Stimulated activated CD8-positive, alpha-beta memory T cell treated with anti-CD3 and anti-CD28 coated beads, Interleukin-15, amount 100 ng/mL, for 1 hour (primary cell): ENCODE data around the gene LRCH1.

Source experiments
- DNase-seq: peaks from one replicate; pipeline ENCODE4 v3.0.0-alpha.2; 2020; ENCODE audit warnings: low read depth

The LRCH1 gene

GRCh38 chr13:46665633-46666482, 112.9 kb downstream of the LRCH1 start:
- no peak for DNase-seq

GRCh38 chr13:46666727-46667456, 113.9 kb downstream of the LRCH1 start:
- DNase-seq, result no peak

DNA sequence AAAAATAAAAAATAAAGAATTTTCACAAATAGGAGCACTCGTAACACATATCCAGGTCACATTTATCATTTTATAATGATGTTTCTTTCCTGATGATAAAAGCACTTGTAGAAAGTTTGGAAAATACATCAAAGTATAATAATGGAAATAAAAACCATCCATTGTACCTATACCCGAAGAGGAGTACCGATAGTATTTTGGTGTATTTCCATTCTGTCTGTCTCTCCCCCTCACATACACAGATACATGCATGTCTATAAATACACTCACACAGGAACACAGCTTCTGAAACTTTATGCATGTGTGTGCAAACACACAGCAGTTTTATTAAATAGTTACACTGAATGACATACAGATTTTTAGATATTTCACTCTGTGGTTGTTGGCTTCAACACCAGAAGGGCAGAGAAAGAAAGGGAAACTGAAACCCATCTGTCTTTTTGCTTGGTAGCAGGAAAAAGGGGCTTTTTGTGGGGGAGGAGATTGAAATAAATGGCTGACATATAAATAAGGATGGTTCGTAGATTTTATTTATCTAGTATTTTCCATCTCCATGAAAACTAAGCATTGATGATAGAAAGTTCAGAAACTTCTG, 114.8 kb downstream of the LRCH1 start:
- no peak for DNase-seq

DNA sequence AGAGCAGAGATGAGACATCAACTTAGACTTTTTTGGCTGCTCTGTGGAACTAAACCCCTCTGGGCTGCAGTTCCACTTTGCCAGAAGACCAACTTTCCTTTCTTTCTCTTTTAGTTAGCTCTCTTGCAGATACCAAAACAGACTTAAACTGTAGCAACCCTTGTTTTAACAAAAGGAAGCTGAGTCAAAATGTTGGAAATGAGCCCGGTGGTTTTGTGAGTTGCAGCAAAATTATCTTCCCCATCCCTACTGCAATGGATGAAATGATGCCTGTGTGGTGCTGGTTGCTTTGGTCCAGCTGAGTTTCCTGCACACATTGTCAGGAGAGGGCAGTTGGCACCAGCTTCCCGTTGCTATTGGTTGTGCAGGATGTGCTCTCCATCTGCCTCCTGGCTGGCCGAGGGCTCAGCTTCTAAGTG, 115.3 kb downstream of the LRCH1 start:
- DNase-seq, result no peak

- no peak for DNase-seq
Observed at GRCh38 chr13:46668931-46669525, 116.1 kb downstream of the LRCH1 start.

GRCh38 chr13:46672338-46673090, 119.5 kb downstream of the LRCH1 start:
- no peak for DNase-seq

DNA sequence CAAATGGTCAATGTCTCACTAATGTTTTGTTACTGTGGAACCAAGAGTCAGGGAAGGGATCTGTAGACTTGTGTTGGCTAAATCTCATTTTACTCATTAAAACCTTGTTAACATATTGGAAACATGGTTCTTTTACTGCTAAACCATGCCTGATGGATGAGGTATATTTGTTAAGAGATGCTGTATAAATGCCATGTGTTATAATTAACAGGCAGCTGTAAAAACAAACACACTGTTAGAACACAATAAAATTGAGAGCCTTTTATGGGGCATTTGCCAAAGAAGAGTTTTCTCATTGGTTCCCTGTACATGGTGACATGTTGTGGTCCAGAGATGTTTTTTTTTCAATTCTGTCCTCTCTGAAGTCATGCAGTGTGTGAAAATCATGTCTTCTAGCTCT, 122.0 kb downstream of the LRCH1 start:
- no peak for DNase-seq

GRCh38 chr13:46676378-46676725, 123.4 kb downstream of the LRCH1 start:
- DNase-seq, result no peak

- DNase-seq, result no peak
Observed at GRCh38 chr13:46679369-46680120, 126.6 kb downstream of the LRCH1 start.

- no peak for DNase-seq
Observed at GRCh38 chr13:46682015-46682414, 129.0 kb downstream of the LRCH1 start.

DNA sequence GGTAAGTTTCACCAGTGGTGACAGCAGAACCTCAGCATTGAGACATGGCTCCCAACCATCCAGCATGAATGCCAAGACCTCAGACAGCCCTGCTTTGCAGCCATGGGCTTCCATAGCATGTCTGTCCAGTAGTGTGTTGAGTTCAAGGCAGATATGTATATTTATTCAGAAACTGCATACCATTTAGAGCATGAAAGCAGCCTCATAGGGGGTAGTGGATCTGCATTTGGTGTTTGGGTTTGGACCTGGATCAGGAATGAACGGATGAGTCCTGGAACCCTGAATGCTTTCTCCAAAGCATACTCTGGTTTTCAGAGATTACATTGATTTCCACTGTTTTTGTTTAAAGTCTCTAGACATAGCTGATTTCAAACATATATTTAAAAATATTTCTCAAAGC, 129.7 kb downstream of the LRCH1 start:
- DNase-seq, result no peak

- no peak for DNase-seq
Observed at GRCh38 chr13:46683676-46684260, 130.8 kb downstream of the LRCH1 start.

DNA sequence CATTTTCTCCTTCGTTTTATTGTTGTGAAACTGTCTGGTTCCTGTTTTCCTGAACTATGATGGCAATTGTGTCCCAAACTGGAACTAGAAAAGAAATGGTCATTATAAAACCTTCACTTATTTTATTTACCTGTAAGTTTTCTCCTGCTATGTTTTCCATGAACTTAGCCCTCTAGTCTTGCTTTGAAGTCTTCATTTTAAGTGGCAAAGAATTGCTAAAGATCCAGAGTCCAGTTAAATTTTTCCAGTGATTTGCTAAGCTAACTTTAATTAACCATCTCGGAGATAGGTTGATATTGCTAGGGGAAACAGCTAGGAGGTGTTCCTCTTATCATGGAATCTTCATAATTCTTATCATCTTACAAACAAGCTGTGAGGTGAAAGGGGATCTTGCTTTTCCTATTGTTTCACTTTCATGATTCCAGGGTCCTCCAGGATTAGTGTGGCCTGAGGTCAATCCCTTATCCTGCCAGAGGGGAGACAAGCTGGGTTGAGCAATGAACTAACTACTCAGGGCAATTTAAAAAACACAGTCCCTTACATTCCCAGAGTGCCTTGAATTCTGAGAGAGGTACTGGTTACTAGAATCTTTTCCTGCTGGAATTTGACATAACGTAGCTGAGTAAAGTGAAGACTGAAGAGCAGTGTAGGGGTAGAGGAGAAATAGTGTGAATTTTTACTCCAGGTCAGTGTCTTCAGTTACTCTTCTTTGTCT, 131.5 kb downstream of the LRCH1 start:
- DNase-seq, result no peak

DNA sequence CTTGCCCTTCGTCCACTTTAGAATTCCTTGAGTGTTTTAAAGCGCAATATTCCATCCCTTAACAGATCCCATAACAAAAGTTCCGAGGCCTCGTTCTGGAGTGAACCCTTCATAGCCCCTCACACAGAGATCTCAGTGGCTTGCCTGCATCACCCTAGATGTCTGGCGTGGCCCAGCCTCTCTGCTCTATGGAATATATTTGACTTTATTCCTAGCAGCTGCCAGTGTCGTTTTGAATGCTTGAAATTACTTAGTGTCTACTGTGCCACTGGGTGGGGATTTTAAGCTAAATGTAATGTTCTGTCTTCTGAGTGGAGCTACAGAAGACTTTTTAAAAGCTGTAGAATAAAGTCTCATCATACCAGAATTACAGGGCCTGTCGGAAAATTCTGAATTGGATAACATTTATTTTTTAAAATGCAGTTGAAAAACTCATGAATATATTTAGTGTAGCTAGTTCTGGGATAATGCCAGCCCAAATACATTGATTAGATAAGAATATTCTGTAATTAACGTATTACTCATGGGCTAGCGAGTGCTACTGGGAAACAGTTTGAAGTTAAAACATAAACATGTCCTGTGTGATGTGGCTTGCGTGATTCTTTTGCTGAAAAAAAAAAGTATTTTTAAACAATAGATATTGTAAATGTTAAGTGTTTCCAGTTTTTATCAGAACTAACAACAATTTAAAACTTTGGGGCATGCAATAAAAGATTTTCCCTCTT, 132.2 kb downstream of the LRCH1 start:
- DNase-seq, result no peak

- DNase-seq, result no peak
Observed at GRCh38 chr13:46686171-46686570, 133.2 kb downstream of the LRCH1 start.

GRCh38 chr13:46687810-46688209, 134.8 kb downstream of the LRCH1 start:
- DNase-seq, result no peak

DNA sequence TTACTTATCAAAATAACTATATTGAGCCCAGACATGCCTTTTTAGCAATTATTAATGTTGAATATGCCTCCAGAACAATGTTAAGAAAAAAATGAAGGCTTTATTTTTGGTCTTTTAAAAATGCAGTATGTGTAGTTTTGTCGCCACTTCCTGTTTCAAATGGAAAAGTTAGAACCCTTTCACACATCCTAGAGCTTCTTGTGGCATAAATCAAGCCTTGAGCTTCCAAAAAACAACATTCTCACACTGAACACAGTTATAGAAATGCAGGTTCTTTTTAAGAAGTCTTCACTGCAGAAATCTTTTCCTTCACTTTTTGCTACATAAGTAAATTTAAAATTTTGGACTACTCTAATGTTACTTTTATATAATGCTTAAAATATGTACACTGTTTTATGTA, 135.3 kb downstream of the LRCH1 start:
- DNase-seq, result no peak

- no peak for DNase-seq
Observed at GRCh38 chr13:46698014-46698413, 145.0 kb downstream of the LRCH1 start.

DNA sequence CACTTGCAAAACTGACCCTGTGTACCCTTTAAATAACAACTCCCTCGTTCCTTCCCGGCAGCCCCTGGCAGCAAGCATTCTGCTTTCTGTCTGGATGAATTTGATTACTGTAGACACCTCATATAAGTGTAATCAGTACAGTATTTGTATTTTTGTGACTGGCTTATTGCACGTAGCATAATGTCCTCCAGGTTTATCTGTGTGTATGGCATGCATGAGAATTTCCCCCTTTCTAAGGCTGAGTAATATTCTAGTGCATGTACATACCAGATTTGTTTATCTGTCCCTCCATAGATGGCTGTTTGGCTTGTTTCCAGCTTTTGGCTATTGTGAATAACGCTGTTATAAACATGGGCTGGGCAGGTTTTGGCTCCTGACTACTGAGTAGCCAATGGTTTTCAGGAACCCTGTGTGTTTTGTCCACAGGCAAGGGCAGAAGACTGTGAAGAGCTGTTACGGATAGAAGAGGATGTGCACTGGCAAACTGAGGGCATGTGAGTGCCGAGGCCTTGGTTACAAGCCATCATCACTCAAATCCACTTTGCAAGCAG, 146.0 kb downstream of the LRCH1 start:
- no peak for DNase-seq
